Measurements from ENCODE around the gene SUN2. TPM values are rescaled to one million over a fixed set of nuclear protein-coding genes. Genes with fewer than 3 reads are reported as not detected.

Gene SUN2
- total and polyA plus RNA-seq, 7 experiments from 2014 or later, result 397 to 977 (median 558) TPM

GRCh38 chr22:38758276-38758945 is 2.6 kb upstream of the SUN2 start:
- Histone ChIP-seq H3K27me3 (ENCODE audit: control insufficient read depth in 2 of 2, insufficient read depth in 2 of 2, low read length in 2 of 2) (no peaks in the 10 kb centered on the region), H3K4me3 (ENCODE audit: low read length) (peak overlapping the region; percentile 61), H3K9me3 (ENCODE audit: control insufficient read depth in 2 of 3, low read length in 3 of 3) (no peaks in the 10 kb centered on the region), H3K27ac (ENCODE audit: low read depth, low read length) (peak overlapping the region; percentile 77), H3K36me3 (ENCODE audit: control insufficient read depth in 2 of 3, insufficient read depth in 3 of 3, low read length in 3 of 3) (peaks cover 0 to 3% (median 0%) of the 10 kb centered on the region in 3 experiments), H3K4me1 (ENCODE audit: control insufficient read depth in 2 of 2, insufficient read depth in 2 of 2, low read length in 2 of 2) (peaks cover 25 to 30% of the 10 kb centered on the region in 2 donors)
- Mint-ChIP-seq H3K27me3 (no peaks in the 10 kb centered on the region), H3K4me3 (peak overlapping the region; percentile 73 to 99 (median 82)), H3K4me1 (peaks cover 29 to 43% (median 39%) of the 10 kb centered on the region in 7 donors), H3K27ac (peak overlapping the region; percentile 83 to 99 (median 93)), H3K9me3 (no peaks in the 10 kb centered on the region), H3K36me3 (peaks cover 0 to 25% (median 12%) of the 10 kb centered on the region in 5 donors)
- ChIA-PET CTCF (interaction anchor here (0.7 to 4.4 kb wide), 10 partner anchors 9 to 85 kb away, joined by 3 to 21 read pairs (median 4); partner anchors contain the start of gene TOMM22), POLR2A (interaction anchor here (0.5 to 33.7 kb wide), 12 partner anchors 11 to 1695 kb away, joined by 3 to 1007 read pairs (median 3); partner anchors contain the start of genes NPTXR and RPL3)
- intact Hi-C loops (cut with micrococcal nuclease), result loop anchor here (1.0 to 10.0 kb wide), 8 partner anchors 8 to 559 kb away; partner anchors contain the start of genes RPL3 (in 2 of the 2), DDX17 (in 1 of the 2), DMC1 (in 1 of the 2) and NPTXR (in 1 of the 2)
- ATAC-seq (peak; percentile 31), DNase-seq (peak; percentile 44 to 88 (median 80))

- ChIA-PET POLR2A (interaction anchor here (1.3 to 33.7 kb wide), 5 partner anchors 12 to 557 kb away, joined by 3 to 1007 read pairs (median 10); partner anchors contain the start of gene NPTXR), CTCF (interaction anchor here (0.8 to 4.4 kb wide), 3 partner anchors 9 to 33 kb away, joined by 3 to 21 read pairs (median 4); no protein-coding TSS in a partner anchor)
- no peaks in the 10 kb centered on the region for H3K27me3 ChIP-seq (ENCODE audit: control insufficient read depth in 2 of 2, insufficient read depth in 2 of 2, low read length in 2 of 2)
- H3K36me3 ChIP-seq (ENCODE audit: control insufficient read depth in 2 of 3, insufficient read depth in 3 of 3, low read length in 3 of 3), result peaks cover 0 to 10% (median 0%) of the 10 kb centered on the region in 3 experiments
- no peaks in the 10 kb centered on the region for H3K9me3 ChIP-seq (ENCODE audit: control insufficient read depth in 2 of 3, low read length in 3 of 3)
- DNase-seq (no peak), ATAC-seq (no peak)
- peaks cover 35 to 40% of the 10 kb centered on the region in 2 donors for H3K4me1 ChIP-seq (ENCODE audit: control insufficient read depth in 2 of 2, insufficient read depth in 2 of 2, low read length in 2 of 2)
- Mint-ChIP-seq H3K4me3 (peak overlapping the region; percentile 90 to 99 (median 94)), H3K4me1 (peaks cover 33 to 53% (median 48%) of the 10 kb centered on the region in 7 donors), H3K36me3 (peaks cover 1 to 30% (median 17%) of the 10 kb centered on the region in 5 donors), H3K27me3 (no peaks in the 10 kb centered on the region), H3K27ac (peak overlapping the region; percentile 89 to 99 (median 93)), H3K9me3 (no peaks in the 10 kb centered on the region)
- peak overlapping the region; percentile 77 for H3K27ac ChIP-seq (ENCODE audit: low read depth, low read length)
- peak overlapping the region; percentile 77 for H3K4me3 ChIP-seq (ENCODE audit: low read length)
- intact Hi-C loops (cut with micrococcal nuclease), result loop anchor here (2.0 to 10.0 kb wide), 8 partner anchors 85 to 560 kb away; partner anchors contain the start of genes RPL3 (in 2 of the 2), CBX6 (in 1 of the 2), CBY1 (in 1 of the 2) and DDX17 (in 1 of the 2)
Measured at GRCh38 chr22:38757464-38757757, 1.6 kb upstream of the SUN2 start.

- H3K27me3 ChIP-seq (ENCODE audit: control insufficient read depth in 2 of 2, insufficient read depth in 2 of 2, low read length in 2 of 2), result no peaks in the 10 kb centered on the region
- H3K4me1 Mint-ChIP-seq, result peaks cover 37 to 59% (median 54%) of the 10 kb centered on the region in 7 donors
- H3K27me3 Mint-ChIP-seq, result no peaks in the 10 kb centered on the region
- no peaks in the 10 kb centered on the region for H3K9me3 Mint-ChIP-seq
- peak overlapping the region; percentile 77 for H3K27ac ChIP-seq (ENCODE audit: low read depth, low read length)
- peaks cover 0 to 13% (median 0%) of the 10 kb centered on the region in 3 experiments for H3K36me3 ChIP-seq (ENCODE audit: control insufficient read depth in 2 of 3, insufficient read depth in 3 of 3, low read length in 3 of 3)
- peak overlapping the region; percentile 77 for H3K4me3 ChIP-seq (ENCODE audit: low read length)
- intact Hi-C loops (cut with micrococcal nuclease), result loop anchor here (1.0 to 10.0 kb wide), 10 partner anchors 37 to 560 kb away; partner anchors contain the start of genes DNAL4 (in 2 of the 2), RPL3 (in 2 of the 2), CBX6 (in 1 of the 2) and CBY1 (in 1 of the 2)
- no peaks in the 10 kb centered on the region for H3K9me3 ChIP-seq (ENCODE audit: control insufficient read depth in 2 of 3, low read length in 3 of 3)
- ChIA-PET POLR2A (interaction anchor here (0.5 to 33.7 kb wide), 10 partner anchors 10 to 558 kb away, joined by 3 to 1007 read pairs (median 4); partner anchors contain the start of genes GTPBP1 and NPTXR), CTCF (interaction anchor here (0.7 to 1.2 kb wide), 3 partner anchors 11 to 24 kb away, joined by 3 read pairs; no protein-coding TSS in a partner anchor)
- peaks cover 40 to 45% of the 10 kb centered on the region in 2 donors for H3K4me1 ChIP-seq (ENCODE audit: control insufficient read depth in 2 of 2, insufficient read depth in 2 of 2, low read length in 2 of 2)
- ATAC-seq, result no peak
- peaks cover 6 to 35% (median 22%) of the 10 kb centered on the region in 5 donors for H3K36me3 Mint-ChIP-seq
- H3K4me3 Mint-ChIP-seq, result peak overlapping the region; percentile 90 to 99 (median 94)
- H3K27ac Mint-ChIP-seq, result peak overlapping the region; percentile 89 to 99 (median 93)
- DNase-seq, result peak in 5 of 9 donors; percentile 26 to 40 (median 30)
Measured at GRCh38 chr22:38756711-38757463, 1.1 kb upstream of the SUN2 start.

GRCh38 chr22:38755155-38755910 is 465 bp downstream of the SUN2 start:
- Mint-ChIP-seq H3K27ac (peak overlapping the region; percentile 89 to 100 (median 99)), H3K4me3 (peak overlapping the region; percentile 95 to 99 (median 96))

GRCh38 chr22:38754751-38755154 is 1.0 kb downstream of the SUN2 start:
- peak overlapping the region; percentile 81 for H3K27ac ChIP-seq (ENCODE audit: low read depth, low read length)
- H3K4me3 Mint-ChIP-seq, result peak overlapping the region; percentile 95 to 99 (median 96)
- peaks cover 50 to 75% (median 66%) of the 10 kb centered on the region in 7 donors for H3K4me1 Mint-ChIP-seq
- H3K9me3 ChIP-seq (ENCODE audit: control insufficient read depth in 2 of 3, low read length in 3 of 3), result no peaks in the 10 kb centered on the region
- H3K36me3 ChIP-seq (ENCODE audit: control insufficient read depth in 2 of 3, insufficient read depth in 3 of 3, low read length in 3 of 3), result peaks cover 13 to 32% (median 18%) of the 10 kb centered on the region in 3 experiments
- no peaks in the 10 kb centered on the region for H3K27me3 ChIP-seq (ENCODE audit: control insufficient read depth in 2 of 2, insufficient read depth in 2 of 2, low read length in 2 of 2)
- ChIA-PET CTCF (interaction anchor here (0.6 to 1.4 kb wide), 4 partner anchors 12 to 736 kb away, joined by 3 to 6 read pairs (median 4); no protein-coding TSS in a partner anchor), POLR2A (interaction anchor here (0.6 to 33.7 kb wide), 8 partner anchors 1 to 1710 kb away, joined by 3 to 1007 read pairs (median 8); partner anchors contain the start of genes GTPBP1, NPTXR and SUN2)
- peaks cover 60 to 66% of the 10 kb centered on the region in 2 donors for H3K4me1 ChIP-seq (ENCODE audit: control insufficient read depth in 2 of 2, insufficient read depth in 2 of 2, low read length in 2 of 2)
- H3K9me3 Mint-ChIP-seq, result no peaks in the 10 kb centered on the region
- peaks cover 12 to 53% (median 36%) of the 10 kb centered on the region in 5 donors for H3K36me3 Mint-ChIP-seq
- intact Hi-C loops (cut with micrococcal nuclease), result loop anchor here (1.0 to 10.0 kb wide), 7 partner anchors 49 to 563 kb away; partner anchors contain the start of genes RPL3 (in 2 of the 2), DDX17 (in 1 of the 2), DMC1 (in 1 of the 2) and GTPBP1 (in 1 of the 2)
- ATAC-seq (no peak), DNase-seq (peak in 3 of 9 donors; percentile 39 to 51 (median 41))
- peak overlapping the region; percentile 95 for H3K4me3 ChIP-seq (ENCODE audit: low read length)
- peak overlapping the region; percentile 89 to 100 (median 99) for H3K27ac Mint-ChIP-seq
- no peaks in the 10 kb centered on the region for H3K27me3 Mint-ChIP-seq

More at GRCh38 chr22:38755155-38755910, 465 bp downstream of the SUN2 start:
- no peaks in the 10 kb centered on the region for H3K9me3 ChIP-seq (ENCODE audit: control insufficient read depth in 2 of 3, low read length in 3 of 3)
- Mint-ChIP-seq H3K27me3 (no peaks in the 10 kb centered on the region), H3K9me3 (no peaks in the 10 kb centered on the region), H3K36me3 (peaks cover 8 to 47% (median 31%) of the 10 kb centered on the region in 5 donors), H3K4me1 (peaks cover 44 to 73% (median 63%) of the 10 kb centered on the region in 7 donors)
- POLR2A ChIA-PET, result interaction anchor here (0.6 to 33.7 kb wide), 7 partner anchors 1 to 1709 kb away, joined by 4 to 1007 read pairs (median 11); partner anchors contain the start of genes GTPBP1, NPTXR and SUN2
- H3K27me3 ChIP-seq (ENCODE audit: control insufficient read depth in 2 of 2, insufficient read depth in 2 of 2, low read length in 2 of 2), result no peaks in the 10 kb centered on the region
- H3K4me1 ChIP-seq (ENCODE audit: control insufficient read depth in 2 of 2, insufficient read depth in 2 of 2, low read length in 2 of 2), result peaks cover 54 to 60% of the 10 kb centered on the region in 2 donors
- intact Hi-C loops (cut with micrococcal nuclease), result loop anchor here (5.0 to 10.0 kb wide), 5 partner anchors 87 to 562 kb away; partner anchors contain the start of genes RPL3 (in 2 of the 2), DDX17 (in 1 of the 2), DMC1 (in 1 of the 2) and NPTXR (in 1 of the 2)
- peak; percentile 41 to 80 (median 53) for DNase-seq
- H3K36me3 ChIP-seq (ENCODE audit: control insufficient read depth in 2 of 3, insufficient read depth in 3 of 3, low read length in 3 of 3), result peaks cover 8 to 26% (median 12%) of the 10 kb centered on the region in 3 experiments
- CTCF ChIA-PET, result interaction anchor here (0.6 to 1.4 kb wide), 3 partner anchors 11 to 735 kb away, joined by 3 to 5 read pairs (median 3); no protein-coding TSS in a partner anchor
- peak overlapping the region; percentile 81 for H3K27ac ChIP-seq (ENCODE audit: low read depth, low read length)
- ATAC-seq, result peak; percentile 62
- H3K4me3 ChIP-seq (ENCODE audit: low read length), result peak overlapping the region; percentile 95
